Measurements from ENCODE around the gene ADRA2C. TPM values are rescaled to one million over a fixed set of nuclear protein-coding genes. Genes with fewer than 3 reads are reported as not detected.

The ADRA2C gene
- total RNA-seq, 1 experiment from 2014 or later, result not detected

DNA sequence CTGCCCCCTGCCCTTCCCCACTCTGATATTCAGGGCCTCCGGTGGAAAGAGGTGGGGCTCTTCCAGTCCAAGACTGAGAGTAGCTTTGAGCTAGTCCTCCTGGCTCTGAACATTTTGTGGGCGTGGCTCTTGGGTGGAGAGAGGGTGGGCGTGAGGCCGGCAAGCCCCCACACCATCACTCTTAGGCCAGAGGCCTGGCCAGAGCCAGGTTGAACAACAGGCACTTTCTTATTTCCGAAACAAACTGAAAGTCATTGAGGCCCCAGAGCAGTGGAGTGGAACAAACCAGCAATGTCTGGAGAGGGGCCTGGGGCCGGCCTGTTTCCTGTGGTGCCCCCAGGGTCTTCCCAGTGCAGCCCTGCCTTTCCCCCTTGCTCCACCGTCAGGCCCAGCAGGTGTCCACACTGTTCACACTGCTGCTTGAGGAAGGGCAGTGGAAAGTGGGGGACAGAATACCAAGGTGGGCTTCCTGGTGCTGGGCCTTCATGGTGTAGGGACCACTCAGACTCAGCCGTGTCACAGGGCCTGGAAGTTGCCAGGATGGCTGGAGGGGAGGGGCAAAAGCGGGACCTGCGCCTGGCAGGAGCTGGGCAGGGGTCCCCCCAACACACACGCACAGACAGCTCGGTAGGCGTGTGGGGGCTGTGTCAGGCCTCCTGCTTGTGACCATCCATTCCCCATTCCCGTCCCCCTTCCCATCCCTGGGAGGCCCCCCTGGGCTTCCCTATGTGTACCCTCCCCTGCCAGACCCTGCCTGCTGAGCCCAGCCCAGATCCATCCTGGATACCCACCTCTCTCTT, 2.9 kb downstream of the ADRA2C start:
- no peaks in the 10 kb centered on the region for H3F3A ChIP-seq (ENCODE audit: low read length, unreplicated experiment)
- no peak overlapping the region for H3K4me2 ChIP-seq (ENCODE audit: low read length)
- H3K9ac ChIP-seq (ENCODE audit: low read length), result no peak overlapping the region
- no TSS peak for BruUV-seq (replicated peaks)
- DNase-seq, result no peak
- ChIA-PET CTCF (no interaction called here), POLR2A (ENCODE audit: unreplicated experiment) (no interaction called here)
- TF ChIP-seq EZH2phosphoT487 (IDR thresholded peaks at IDR 0.05; ENCODE audit: borderline replicate concordance, low read length) (no peak), EZH2 (IDR thresholded peaks at IDR 0.05; ENCODE audit: low read length, unreplicated experiment) (no peak)
- TF ChIP-seq, protein P1, sequence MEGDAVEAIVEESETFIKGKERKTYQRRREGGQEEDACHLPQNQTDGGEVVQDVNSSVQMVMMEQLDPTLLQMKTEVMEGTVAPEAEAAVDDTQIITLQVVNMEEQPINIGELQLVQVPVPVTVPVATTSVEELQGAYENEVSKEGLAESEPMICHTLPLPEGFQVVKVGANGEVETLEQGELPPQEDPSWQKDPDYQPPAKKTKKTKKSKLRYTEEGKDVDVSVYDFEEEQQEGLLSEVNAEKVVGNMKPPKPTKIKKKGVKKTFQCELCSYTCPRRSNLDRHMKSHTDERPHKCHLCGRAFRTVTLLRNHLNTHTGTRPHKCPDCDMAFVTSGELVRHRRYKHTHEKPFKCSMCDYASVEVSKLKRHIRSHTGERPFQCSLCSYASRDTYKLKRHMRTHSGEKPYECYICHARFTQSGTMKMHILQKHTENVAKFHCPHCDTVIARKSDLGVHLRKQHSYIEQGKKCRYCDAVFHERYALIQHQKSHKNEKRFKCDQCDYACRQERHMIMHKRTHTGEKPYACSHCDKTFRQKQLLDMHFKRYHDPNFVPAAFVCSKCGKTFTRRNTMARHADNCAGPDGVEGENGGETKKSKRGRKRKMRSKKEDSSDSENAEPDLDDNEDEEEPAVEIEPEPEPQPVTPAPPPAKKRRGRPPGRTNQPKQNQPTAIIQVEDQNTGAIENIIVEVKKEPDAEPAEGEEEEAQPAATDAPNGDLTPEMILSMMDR (conservative IDR thresholded peaks at IDR 0.05; ENCODE audit: low read depth, low read length), result no peak
- H3K4me3 ChIP-seq (ENCODE audit: low read length), result no peak overlapping the region
- H3K79me2 ChIP-seq (ENCODE audit: low read length), result no peaks in the 10 kb centered on the region
- H3K9me2 ChIP-seq (replicated peaks; ENCODE audit: low read length), result no peaks in the 10 kb centered on the region
- H3K36me3 ChIP-seq (ENCODE audit: low read depth, low read length), result no peaks in the 10 kb centered on the region
- no peak overlapping the region for H3K27ac ChIP-seq (ENCODE audit: low read length)
- no peak for ATAC-seq
- H3K9me3 ChIP-seq (ENCODE audit: low read length), result no peaks in the 10 kb centered on the region
- H3K27me3 ChIP-seq (ENCODE audit: low read length), result peaks cover 25% of the 10 kb centered on the region
- no peaks in the 10 kb centered on the region for H4K20me1 ChIP-seq (ENCODE audit: low read length)
- H2AFZ ChIP-seq (ENCODE audit: low read length), result no peak overlapping the region
- intact Hi-C loops (cut with micrococcal nuclease), result no loop called here
- no peaks in the 10 kb centered on the region for H3K4me1 ChIP-seq (ENCODE audit: insufficient read depth, low read length)

DNA sequence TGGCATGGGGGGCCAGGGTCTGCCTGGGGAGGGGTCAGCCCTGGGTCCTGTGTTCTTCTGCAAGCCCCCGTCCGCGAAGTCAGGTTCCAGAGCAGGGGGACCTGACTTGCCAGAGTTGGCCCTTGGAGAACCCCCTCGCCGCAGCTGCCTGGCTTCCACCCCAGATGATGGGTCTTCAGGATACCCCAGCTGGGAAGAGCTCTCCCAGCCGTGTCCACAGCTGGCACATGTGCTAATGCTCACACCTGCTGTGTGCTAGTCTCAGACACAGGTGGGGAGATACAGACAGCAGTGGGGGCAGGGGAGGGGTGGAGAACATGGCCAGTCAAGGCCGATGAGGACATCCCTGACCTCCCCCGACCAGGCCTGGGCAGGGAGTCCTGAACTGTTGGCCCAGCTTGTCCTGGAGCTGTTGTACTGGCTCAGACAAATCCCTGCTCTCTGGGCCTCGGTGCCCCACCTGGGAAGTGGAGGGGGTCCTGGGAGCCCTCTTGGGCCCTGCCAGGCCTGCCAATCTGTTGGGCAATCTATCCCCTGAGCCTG, 3.5 kb downstream of the ADRA2C start:
- no TSS peak for BruUV-seq (replicated peaks)
- Histone ChIP-seq H3F3A (ENCODE audit: low read length, unreplicated experiment) (no peaks in the 10 kb centered on the region), H3K9me2 (replicated peaks; ENCODE audit: low read length) (no peaks in the 10 kb centered on the region), H3K9me3 (ENCODE audit: low read length) (no peaks in the 10 kb centered on the region), H3K4me3 (ENCODE audit: low read length) (no peak overlapping the region), H4K20me1 (ENCODE audit: low read length) (no peaks in the 10 kb centered on the region), H3K4me2 (ENCODE audit: low read length) (no peak overlapping the region), H3K27ac (ENCODE audit: low read length) (no peak overlapping the region), H3K27me3 (ENCODE audit: low read length) (peaks cover 24% of the 10 kb centered on the region), H3K9ac (ENCODE audit: low read length) (no peak overlapping the region), H3K4me1 (ENCODE audit: insufficient read depth, low read length) (no peaks in the 10 kb centered on the region), H3K79me2 (ENCODE audit: low read length) (no peaks in the 10 kb centered on the region), H3K36me3 (ENCODE audit: low read depth, low read length) (no peaks in the 10 kb centered on the region), H2AFZ (ENCODE audit: low read length) (no peak overlapping the region)
- ChIA-PET CTCF (no interaction called here), POLR2A (ENCODE audit: unreplicated experiment) (no interaction called here)
- TF ChIP-seq EZH2 (IDR thresholded peaks at IDR 0.05; ENCODE audit: low read length, unreplicated experiment), result no peak
- TF ChIP-seq EZH2phosphoT487 (IDR thresholded peaks at IDR 0.05; ENCODE audit: borderline replicate concordance, low read length), result no peak
- TF ChIP-seq, protein P1 (conservative IDR thresholded peaks at IDR 0.05; ENCODE audit: low read depth, low read length), result no peak
- intact Hi-C loops (cut with micrococcal nuclease), result no loop called here
- ATAC-seq, result no peak
- DNase-seq, result no peak
